Fibroblast of the aortic adventitia (primary cell): Measurements from ENCODE around the gene BFSP2. TPM values are rescaled to one million over a fixed set of nuclear protein-coding genes. Genes with fewer than 3 reads are reported as not detected.
"Not testable (repeated sequence)": the region's sequence is repeated elsewhere in the genome, so short reads cannot be mapped to it uniquely, and the experiment has no call there.

Experiments used
- DNase-seq: peaks from one replicate; pipeline ENCODE4 v3.0.0-alpha.2; 2010; ENCODE audit warnings: low read depth
- H3K4me3 ChIP-seq: 2 replicates; pipeline ENCODE4 v1.5.1; 2011; ENCODE audit warnings: low read depth, mild to moderate bottlenecking, control low read depth, low read length, moderate library complexity
- CTCF ChIP-seq: IDR thresholded peaks from 2 replicates; pipeline ENCODE4 v1.5.1; 2011; ENCODE audit warnings: mild to moderate bottlenecking, low read length, control low read depth, inconsistent platforms; ENCODE audit not compliant: insufficient read depth
- total RNA-seq: library from RNA; depleted of rRNA; stranded (reverse); fragments of >200 nt; gene quantifications from 2 replicates; pipeline ENCODE4 v1.2.3, GENCODE V29; 2012; ENCODE audit warnings: low replicate concordance

The BFSP2 gene
- total RNA-seq, 1 donor = not detected

- no peak for TF ChIP-seq CTCF
- no peak overlapping the region for H3K4me3 ChIP-seq
- no peak for DNase-seq
Observed at GRCh38 chr3:133475245-133476010, 75.6 kb downstream of the BFSP2 start.

GRCh38 chr3:133476971-133477375 lies 77.1 kb downstream of the BFSP2 start:
- TF ChIP-seq CTCF = no peak
- H3K4me3 ChIP-seq = no peak overlapping the region
- no peak for DNase-seq

GRCh38 chr3:133477487-133477886 lies 77.6 kb downstream of the BFSP2 start:
- no peak for DNase-seq
- no peak for TF ChIP-seq CTCF
- H3K4me3 ChIP-seq = no peak overlapping the region

- TF ChIP-seq CTCF = no peak
- no peak for DNase-seq
- H3K4me3 ChIP-seq = no peak overlapping the region
Observed at GRCh38 chr3:133478624-133479023, 78.8 kb downstream of the BFSP2 start.

GRCh38 chr3:133479401-133479800 lies 79.5 kb downstream of the BFSP2 start:
- DNase-seq = no peak
- no peak for TF ChIP-seq CTCF
- H3K4me3 ChIP-seq = no peak overlapping the region

- no peak for DNase-seq
- no peak for TF ChIP-seq CTCF
- no peak overlapping the region for H3K4me3 ChIP-seq
Observed at GRCh38 chr3:133479895-133480669, 80.2 kb downstream of the BFSP2 start.

- not testable (repeated sequence) for H3K4me3 ChIP-seq, DNase-seq
Observed at GRCh38 chr3:133482474-133482873, 82.6 kb downstream of the BFSP2 start.
